GM18520 (cell line): ENCODE results near the gene NR5A1.

Experiments used
- ATAC-seq: cut with Tn5 transposase; IDR thresholded peaks from one replicate; pipeline ENCODE4 v1.9.1; 2021; ENCODE audit not compliant: unreplicated experiment

NR5A1 gene

DNA sequence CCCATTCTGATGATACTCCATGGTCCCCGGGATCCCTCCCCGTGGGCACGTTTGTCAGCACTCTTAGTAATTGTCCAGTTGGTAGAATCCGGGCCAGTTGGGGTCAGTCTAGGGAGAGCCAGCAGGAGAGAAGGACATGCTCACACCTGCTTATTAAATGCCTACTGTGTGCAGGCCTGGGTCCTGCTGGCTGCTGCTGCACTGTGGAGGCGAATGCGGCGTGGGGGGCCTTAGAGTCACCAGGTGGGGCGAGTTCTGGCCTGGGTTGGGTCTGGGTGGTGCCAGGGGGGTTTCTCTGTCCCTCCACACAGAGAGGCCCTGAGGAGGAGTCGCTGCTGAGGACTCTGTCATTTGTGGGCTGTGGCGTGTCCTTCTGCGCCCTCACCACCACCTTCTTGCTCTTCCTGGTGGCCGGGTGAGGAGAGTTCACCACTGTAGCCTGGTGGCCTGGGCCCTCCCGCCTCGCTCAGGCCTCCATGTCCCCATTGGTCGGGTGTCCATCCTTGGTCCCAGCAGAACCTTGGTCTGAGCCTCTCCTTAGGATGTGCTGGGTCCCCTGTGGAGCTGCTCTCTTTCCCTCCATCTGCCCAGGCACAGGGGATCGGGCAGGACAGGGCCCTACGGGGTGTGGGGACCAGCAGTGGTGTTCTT is 39.7 kb downstream of the NR5A1 start:
- ATAC-seq = no peak

DNA sequence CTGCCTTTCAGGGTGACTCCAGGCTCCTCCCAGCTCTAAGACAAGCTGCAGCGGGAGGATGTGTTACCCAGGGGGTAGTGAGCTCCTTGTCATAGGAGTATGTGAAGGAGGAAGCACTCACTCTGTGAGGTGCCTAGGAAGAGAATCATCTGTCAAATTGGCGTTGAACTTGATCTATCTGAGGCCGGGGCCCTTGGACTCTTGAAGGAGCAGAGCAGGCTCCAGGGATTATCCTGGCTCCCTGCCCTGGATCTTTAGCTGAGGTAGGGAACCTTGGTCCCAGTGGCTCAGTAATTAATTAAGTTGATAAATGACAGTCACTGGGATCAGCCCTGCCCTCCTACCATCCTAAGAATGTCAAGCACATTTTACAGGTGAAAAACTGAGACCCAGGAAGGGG is 41.5 kb downstream of the NR5A1 start:
- ATAC-seq = no peak

GRCh38 chr9:124462739-124463138 is 44.5 kb downstream of the NR5A1 start:
- no peak for ATAC-seq

- ATAC-seq = no peak
Measured at GRCh38 chr9:124458441-124458840, 48.8 kb downstream of the NR5A1 start.

DNA sequence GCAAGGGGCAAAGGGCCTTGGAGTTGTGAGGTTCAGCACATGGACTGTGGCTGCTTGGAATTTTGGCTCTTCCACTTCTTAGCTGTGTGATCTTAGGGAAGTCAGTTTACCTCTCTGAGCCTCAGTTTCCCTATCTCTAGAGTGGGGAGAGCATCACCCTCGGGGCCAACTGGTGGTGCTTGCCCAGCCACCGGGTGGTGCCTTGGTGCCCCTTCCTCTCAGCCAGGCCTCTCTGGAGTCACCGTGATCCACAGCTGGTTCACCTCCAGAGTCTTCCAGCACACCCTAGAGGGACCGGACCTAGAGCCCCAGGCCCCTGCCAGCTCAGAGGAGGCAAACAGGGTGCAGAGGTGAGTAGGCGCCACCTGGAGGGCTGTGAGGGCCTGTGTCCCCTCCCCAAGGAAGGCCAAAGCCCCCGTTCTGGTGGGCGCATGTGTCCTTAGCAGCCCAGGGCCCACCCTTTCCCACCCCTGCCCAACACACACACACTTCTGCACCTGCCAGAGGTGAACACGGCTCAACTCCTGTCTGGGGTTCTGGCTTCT is 49.2 kb downstream of the NR5A1 start:
- no peak for ATAC-seq

DNA sequence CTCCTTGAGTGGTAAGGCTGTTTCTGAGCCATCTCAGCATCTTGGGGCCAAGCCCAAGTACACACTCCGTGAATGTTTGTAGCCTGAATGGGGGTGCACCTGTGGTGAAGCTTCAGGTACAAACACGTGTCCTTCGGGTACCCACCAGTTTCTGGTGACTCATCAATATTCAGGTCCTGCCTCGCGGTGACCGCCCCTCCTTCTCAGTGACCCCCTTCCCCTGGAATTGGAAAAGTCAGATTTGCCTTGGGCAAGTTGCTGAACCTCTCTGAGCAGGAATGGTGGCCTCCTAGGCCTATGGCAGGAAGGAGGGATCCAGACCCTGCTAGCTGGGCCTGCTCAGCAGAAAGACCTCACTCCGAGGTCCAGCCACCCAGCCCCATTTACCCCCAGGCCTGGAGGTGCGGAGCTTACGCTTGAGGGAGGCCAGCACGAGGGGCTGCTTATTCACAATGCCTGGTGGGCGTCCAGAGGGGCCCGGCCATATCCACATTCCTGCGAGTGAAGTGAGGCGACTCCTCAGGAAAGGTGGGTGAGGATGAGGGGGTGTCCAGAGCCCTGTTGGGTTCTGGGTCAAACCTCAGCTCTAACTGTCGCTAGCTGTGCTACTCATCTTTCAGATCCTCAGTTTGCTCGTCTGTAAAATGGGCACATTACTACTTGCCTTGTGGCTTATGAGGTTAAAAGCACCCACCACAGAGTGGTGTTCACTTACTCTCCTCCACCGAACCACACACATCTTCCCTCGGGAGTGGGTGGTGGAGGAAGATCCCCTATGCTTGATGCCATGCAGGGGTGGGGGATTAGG is 49.9 kb downstream of the NR5A1 start:
- ATAC-seq = no peak

DNA sequence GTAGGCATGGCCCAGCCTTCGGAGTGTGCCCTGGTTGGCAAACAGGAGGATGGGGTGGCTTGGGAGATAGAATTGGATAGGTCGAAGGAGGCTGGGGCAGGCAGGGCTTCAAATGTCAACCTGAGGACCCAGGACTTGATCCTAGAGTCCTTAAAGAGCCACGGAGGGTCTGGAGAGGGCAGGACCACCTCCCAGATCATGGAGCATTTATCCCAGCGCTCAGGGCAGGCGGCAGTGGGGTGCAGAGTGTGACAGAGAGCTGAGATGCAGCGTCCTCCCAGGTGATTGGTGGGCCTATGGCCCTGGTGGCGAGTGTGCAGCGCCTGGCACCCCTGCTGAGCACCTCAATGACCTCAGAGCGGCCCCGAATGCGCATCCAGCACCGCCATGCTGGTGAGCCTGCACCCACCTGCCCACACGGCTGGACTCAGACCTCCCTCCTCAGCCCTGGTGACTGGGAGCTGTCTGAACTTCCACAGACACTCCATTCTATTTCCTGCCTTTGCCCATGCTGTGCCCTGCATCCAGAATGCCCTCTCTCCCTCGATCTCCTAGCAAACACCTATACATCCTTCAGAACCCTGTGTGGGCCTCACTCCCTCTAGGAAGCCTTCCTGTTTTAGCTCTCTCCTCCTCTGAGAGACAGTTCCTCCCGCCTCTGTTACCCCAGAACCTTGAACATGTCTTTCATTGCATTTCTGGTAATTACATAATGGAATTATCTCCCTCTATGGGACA is 50.7 kb downstream of the NR5A1 start:
- ATAC-seq = no peak

DNA sequence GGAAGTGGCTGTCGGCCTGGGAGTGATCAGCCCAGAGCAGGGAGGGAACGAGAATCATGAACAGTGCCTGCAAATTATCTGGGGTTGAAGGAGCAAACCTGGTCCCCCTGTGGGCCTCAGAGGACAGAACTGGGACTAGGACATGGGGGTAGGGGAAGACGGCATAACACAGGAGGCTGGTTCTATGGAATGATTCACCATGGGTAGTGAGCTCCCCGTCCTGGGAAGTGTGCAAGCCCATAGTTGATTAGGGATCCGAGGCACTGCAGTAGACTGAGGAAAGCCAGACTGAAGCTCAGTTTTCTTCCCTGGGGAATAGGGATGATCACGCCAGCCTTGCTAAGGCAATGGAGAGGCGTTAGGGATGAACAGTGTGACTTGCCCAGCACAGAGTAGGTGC is 51.4 kb downstream of the NR5A1 start:
- ATAC-seq = no peak

DNA sequence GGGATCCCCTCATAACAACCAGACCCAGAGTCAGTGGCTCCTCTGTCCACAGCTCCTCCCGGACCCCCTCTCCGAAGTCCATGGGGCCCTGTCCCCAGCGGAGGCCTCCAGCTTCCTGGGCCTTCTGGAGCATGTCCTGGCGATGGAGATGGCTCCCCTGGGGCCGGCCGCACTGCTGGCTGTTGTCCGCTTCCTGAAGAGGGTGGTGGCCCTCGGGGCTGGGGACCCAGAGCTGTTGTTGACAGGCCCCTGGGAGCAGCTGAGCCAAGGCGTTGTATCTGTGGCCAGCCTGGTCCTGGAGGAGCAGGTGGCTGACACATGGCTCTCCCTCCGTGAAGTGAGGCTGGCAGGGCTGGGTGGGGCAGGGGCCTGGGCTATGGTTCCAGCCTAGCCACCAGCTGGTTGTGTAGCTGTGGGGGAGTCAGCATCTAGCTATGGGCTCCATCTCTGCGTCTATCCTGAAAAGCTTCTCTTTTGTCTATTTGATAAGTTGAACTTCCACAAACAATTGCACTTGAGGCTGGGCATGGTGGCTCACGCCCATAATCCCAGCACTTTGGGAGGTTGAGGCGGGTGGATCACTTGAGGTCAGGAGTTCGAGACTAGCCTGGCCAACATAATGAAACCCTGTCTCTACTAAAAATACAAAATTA is 52.3 kb downstream of the NR5A1 start:
- ATAC-seq = no peak

- no peak for ATAC-seq
Measured at GRCh38 chr9:124454296-124454695, 52.9 kb downstream of the NR5A1 start.

DNA sequence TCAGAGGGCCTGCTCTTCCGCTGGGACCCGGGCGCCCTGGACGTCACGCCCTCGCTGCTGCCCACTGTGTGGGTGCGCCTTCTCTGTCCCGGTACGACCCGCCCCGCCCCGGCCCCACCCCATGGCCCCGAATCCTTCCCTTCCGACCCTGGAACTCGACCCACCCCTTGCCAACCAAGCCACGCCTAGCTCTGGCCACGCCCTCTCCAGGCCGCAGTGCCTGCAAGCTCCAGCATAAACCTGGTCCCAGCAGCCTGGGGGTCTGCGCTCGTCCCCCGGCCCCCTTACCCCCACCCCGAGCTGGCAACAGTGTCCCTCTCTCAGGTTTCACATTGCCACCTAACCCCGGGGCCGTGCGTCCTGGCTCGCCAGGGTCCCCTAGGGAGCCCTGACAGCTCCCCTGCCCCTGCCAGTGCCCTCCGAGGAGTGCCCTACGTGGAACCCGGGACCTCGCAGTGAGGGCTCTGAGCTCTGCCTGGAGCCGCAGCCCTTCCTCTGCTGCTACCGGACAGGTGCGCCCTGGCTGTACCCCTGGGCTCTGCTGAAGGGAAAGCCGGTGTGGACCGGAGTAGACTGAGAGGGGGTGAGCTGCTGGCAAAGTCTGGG is 53.5 kb downstream of the NR5A1 start:
- ATAC-seq = no peak

GRCh38 chr9:124452841-124453585 is 54.2 kb downstream of the NR5A1 start:
- no peak for ATAC-seq

GRCh38 chr9:124452326-124452725 is 54.9 kb downstream of the NR5A1 start:
- ATAC-seq = no peak

DNA sequence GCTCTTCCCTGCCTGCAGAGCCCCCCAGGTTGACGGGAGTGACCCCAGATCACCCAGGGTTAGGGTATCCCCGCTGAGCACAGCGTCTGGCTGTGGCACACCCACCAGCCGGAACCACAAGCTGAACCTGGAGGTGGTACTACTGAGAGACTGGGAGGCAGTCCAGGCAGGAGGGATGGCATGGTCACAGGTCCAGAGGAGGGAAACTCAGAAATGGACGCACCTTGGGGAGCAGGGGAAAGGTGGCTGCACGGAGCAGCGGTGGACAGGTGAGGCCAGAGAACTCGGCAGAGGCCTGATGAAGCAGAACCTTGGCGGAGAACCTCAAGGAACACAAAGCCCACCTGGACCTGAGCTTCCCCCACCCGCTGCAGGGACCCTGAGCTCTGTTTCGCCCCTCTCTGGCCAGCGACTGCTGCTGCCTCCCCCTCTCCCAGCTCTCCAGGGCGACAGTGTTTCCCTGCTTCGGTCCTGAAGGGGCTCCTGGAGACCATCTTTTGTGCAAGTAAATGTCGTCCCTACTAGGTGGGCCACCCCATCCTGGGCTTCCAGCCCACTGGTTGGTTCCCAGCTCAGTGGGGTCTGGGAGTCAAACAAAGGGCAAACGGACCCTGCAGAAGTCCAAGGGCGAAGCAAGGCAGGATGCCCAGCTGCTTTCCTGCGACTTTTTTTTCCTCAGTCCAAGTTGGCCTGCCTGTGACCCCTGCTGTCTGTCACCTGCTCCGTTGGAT is 56.1 kb downstream of the NR5A1 start:
- no peak for ATAC-seq

GRCh38 chr9:124450241-124450924 is 56.8 kb downstream of the NR5A1 start, which contains the start of gene ADGRD2:
ADGRD2 (plus strand) TSS chr9:124450451; CDS start chr9:124451667, 1,216 bp downstream.
- no peak for ATAC-seq

DNA sequence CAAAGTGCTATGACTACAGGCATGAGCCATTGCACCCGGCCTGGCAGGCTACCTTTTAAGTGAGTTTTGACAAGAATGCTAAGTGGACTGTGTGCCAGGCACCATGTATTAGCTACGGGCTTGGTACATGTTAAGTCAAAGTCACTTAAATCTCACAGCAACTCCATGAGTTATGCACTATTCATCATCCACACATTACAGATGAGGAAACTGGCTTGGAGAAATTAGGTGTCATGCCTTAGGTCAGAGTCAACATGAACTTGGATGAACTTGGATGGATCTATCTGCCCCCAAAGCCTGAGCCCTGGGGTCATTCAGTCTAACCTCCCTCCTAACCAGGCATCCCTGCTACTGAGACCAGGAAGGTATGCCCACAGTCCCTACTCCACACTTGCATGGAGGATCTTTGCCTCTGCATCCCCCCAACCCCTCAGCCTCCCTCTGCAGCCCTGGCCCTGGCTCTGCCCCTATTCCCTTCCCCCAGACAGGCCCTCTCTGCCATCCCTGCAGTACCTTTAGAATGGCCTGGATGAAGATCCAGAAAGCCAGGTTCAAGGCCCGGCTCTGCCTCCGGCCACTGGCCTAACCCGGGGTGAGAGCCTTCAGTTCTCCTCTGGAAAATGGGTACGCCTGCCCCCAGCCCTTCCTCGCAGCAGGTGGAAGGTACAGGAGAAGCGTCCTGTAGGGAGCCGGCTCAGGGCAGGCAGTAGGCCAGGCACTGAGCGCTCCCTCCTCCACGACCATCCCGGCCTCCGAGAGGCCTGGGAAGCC is 57.6 kb downstream of the NR5A1 start:
- no peak for ATAC-seq

GRCh38 chr9:124448019-124448418 is 59.2 kb downstream of the NR5A1 start:
- no peak for ATAC-seq

GRCh38 chr9:124447297-124447661 is 59.9 kb downstream of the NR5A1 start:
- no peak for ATAC-seq
